Skin epidermis (tissue), 12 donors: Measurements from ENCODE around the gene LSM4.

ENCODE experiments used
- H3K27ac ChIP-seq, 21 experiments: fragments of 200-600 bp; sonication (generic) in 11 of 21; one replicate each; pipeline ENCODE4 v1.5.0; 2020; ENCODE audit warnings: mild to moderate bottlenecking in 3 of 21, inconsistent platforms in 2 of 21, moderate library complexity in 2 of 21
- H3K4me3 ChIP-seq, 7 experiments: fragments of 200-600 bp; sonication (generic) in 2 of 7; one replicate each; pipeline ENCODE4 v1.5.0; 2020; ENCODE audit warnings: inconsistent platforms in 2 of 7, mild to moderate bottlenecking in 2 of 7, moderate library complexity in 1 of 7

Gene LSM4

DNA sequence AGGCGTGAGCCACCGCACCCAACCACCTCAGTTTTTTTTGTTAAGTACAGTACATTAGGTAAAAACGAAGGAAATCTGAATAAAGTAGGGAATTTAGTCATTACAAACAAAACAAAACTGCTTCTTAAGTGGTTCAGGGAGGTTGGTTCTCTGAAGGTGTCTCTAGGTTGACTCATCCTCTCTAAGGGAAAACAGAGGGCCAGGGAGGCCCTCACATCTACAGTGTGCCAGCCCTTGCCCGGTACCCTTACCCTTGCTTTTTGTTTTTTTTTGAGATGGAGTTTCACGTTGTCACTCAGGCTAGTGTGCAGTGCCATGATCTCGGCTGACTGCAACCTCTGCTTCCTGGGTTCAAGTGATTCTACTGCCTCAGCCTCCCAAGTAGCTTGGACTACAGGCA is 24.3 kb downstream of the LSM4 start:
- no peak overlapping the region for H3K4me3 ChIP-seq
- no peak overlapping the region for H3K27ac ChIP-seq

DNA sequence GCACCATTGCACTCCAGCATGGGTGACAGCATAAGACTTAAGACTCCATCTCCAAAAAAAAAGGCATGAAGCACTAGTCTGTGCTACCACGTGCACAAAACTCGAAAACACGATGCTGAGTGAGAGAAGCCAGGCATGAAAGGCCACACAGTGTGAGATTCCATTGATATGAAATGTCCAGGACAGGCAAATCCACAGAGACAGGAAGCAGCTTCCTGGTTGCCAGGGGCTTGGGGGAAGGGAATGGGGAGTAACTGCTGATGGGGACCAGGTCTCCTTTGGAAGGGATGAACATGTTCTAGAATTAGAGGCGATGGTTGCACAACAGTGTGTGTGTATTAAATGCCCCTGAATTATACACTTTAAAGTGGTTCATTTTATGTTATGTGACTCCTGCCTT is 25.6 kb downstream of the LSM4 start:
- H3K4me3 ChIP-seq, result no peak overlapping the region
- peak overlapping the region in 3 of 21 experiments; percentile 2 to 31 (median 9) for H3K27ac ChIP-seq

DNA sequence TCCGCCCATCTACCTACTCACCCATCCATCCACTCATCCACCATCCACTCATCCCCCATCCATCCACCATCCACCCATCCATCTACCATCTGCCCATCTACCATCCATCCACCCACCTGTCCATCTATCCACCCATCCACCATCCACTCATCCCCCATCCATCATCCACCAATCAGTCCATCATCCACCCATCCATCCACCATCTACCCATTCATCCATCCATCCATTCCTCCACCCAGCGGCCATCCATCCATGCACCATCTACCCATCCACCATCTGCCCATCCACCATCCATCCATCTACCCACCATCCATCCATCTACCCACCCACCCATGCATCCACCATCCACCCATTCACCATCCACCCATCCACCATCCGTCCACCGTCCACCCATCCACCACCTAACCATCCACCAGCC is 27.8 kb downstream of the LSM4 start:
- Histone ChIP-seq H3K4me3 (no peak overlapping the region), H3K27ac (peak overlapping the region in 7 of 21 experiments; percentile 29 to 100 (median 98))

DNA sequence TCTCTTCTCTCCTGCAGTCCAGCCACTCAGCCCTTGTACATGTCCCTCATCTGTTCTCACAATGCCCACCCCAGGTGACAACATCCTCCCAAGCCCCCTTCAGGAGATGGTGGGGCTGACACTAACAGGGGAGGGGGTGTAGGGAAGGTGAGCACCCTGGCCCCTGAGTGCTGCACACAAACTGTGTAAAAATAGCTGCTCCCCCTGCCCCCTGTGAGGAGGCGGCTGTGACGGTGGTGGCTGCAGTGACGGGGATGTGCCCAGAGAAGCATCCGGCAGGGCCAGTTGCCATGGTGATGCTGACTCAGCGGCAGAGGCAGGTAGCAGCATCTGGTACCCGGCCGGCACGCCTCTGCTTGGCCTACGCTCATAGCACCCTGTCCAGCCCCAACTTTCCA is 28.4 kb downstream of the LSM4 start:
- Histone ChIP-seq H3K4me3 (no peak overlapping the region), H3K27ac (peak overlapping the region in 16 of 21 experiments; percentile 18 to 100 (median 97))

DNA sequence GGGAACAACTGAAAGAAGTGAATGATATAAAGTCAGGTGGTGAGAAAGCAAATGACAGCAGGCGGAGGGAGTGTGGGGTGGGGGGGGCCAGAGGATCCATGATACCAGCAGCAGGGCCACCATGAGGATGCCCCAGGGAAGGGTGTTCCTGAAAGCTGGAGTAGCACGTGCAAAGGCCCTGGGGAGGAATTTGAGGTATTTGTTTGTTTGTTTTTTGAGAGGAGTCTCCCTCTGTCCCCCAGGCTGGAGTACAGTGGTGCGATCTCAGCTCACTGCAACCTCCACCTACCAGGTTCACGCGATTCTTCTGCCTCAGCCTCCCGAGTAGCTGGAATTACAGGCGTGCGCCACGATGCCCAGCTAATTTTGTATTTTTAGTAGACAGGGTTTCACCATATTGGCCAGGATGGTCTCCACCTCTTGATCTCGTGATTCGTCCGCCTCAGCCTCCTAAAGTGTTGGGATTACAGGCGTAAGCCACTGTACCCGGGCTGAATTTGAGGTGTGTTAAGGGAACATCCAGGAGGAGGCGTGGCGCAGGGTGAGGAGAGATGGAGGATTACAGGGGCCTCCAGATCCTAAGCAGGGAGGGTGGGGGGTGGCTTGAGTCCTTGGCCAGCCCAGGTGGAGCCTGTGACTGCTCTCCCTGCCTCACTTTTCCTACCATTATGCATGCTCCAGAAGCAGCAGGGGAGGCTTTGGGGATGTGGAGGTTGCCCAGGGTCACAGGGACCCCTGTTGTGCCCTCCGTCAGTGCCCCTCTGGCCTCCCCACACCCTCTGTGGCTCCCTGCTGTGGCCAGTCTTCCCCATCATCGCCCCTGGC is 29.0 kb downstream of the LSM4 start:
- H3K4me3 ChIP-seq, result peak overlapping the region in 1 of 7 experiments; percentile 46
- peak overlapping the region in 20 of 21 experiments; percentile 83 to 100 (median 96) for H3K27ac ChIP-seq

DNA sequence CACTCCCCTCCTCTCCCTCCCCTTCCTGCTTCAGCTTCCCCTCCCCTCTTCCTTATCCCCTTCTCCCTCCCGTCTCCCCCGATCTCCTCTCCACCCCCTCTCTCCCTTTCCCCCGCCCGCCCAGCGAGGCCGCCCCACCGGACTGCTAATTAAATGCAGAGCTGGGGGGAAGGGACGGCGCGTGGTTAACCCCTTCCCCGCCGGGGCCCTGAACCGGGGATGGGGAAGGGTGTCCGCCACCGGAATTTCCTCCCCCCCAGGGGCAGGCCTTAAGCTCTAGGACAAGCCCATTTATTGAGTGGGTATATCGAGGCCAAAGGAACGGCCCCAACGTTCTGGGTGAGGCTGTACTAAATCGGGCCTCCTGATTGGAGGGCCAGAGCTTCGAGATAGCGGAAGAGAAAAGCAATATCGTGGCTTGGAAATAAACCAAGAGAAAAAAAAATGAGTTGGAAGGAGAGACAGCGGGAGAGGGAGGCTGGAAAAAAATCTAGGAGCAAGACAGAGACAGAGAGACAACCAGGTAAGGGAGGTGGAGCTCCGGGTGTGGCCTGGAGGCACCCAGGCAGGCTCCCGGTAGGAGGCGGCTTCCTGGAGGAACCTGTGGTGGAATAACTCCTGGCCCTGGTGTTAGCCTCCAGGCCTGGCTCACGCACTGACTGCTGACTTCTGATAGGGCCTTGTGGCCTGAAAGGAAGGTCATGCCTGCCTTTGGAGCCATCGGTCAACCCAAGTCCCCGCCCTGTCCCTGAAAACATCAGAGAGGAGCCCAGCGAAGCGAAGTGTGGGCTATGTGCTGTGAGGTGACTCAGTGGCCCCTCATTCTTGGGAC is 29.9 kb downstream of the LSM4 start:
- Histone ChIP-seq H3K4me3 (peak overlapping the region; percentile 41 to 63 (median 49)), H3K27ac (peak overlapping the region; percentile 73 to 100 (median 96))

DNA sequence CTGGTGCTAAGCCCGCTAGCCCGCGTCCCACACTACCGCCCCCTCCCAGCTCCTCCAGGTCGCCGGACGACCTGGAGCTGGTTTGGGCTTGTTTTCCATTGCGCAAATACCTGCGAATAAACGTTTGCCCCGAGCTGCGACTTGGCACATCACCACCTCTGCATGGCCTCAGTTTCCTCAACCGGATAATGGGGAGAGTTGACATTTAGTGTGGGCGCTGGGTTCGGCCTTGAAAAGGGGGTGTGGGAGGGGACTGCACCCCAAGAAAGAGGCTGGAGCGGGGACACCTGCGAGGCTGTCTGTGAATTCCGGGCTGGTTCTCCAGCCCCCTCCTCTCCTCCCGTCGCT is 30.4 kb downstream of the LSM4 start:
- H3K4me3 ChIP-seq, result peak overlapping the region; percentile 41 to 63 (median 49)
- H3K27ac ChIP-seq, result peak overlapping the region; percentile 73 to 100 (median 96)

DNA sequence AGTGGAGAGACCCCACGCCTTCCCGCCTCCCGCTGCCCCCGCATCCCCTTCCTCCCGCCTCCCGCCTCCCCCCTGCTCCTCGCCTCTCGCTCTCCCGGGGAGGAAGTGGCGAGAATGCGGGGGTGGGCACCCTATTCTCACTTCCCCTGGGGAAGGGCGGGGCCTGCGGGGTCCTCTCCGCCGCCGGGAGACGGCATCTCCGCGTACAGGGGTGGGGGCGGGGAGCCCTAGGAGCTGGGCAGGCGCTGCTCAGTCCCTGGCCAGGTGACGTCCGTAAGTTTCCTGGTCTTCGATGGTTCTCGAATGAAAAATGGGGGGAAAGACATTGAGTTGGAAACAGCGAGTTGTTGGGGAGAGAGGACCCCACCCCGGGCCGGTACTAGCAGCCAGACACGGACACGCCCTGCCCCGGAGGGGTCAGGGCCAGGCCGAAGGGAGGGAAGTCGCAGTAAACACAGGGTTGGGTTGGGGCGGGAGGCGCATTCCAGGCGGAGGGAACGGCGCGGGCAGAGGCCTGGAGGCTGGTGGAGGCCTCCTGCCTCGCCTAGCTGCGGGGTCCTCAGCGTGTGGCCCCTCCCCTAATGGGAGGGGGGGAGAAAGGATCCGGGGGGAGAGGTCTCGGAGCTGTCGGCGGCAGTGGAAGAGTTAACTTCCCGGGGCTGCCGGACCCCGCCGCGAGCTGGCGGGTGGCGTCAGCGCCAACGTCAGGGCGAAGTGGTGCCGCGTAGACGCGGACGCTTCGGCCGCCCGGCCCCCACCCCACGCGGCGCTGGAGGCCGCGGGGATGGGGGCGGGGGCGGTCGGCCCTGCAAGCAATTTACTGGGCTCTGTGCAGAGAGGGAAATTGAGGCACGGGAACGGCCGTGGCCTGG is 31.1 kb downstream of the LSM4 start:
- Histone ChIP-seq H3K27ac (peak overlapping the region; percentile 73 to 100 (median 96)), H3K4me3 (peak overlapping the region; percentile 41 to 63 (median 49))

DNA sequence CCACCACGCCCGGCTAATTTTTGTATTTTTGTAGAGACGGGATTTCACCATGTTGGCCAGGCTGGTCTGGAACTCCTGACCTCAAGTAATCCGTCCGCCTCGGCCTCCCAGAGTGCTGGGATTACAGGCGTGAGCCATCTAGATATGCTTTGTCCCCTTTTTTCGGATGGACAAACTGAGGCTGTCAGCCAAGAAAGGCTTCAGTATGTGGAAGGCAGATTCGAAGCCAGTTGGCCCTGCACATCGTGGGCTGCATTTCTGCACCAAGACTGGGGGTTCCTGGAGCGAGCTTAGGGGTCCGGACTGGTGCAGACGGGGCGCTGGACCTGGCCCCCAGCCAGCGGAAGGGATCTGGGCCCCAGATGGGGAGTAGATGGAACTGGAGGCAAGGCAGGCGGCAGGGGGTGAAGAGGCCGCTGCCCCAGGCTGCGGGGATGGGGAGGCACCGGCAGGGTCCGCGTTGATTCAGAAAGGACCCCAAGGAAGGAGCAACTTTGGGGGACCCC is 31.8 kb downstream of the LSM4 start:
- Histone ChIP-seq H3K4me3 (peak overlapping the region; percentile 41 to 63 (median 49)), H3K27ac (peak overlapping the region; percentile 73 to 100 (median 96))

DNA sequence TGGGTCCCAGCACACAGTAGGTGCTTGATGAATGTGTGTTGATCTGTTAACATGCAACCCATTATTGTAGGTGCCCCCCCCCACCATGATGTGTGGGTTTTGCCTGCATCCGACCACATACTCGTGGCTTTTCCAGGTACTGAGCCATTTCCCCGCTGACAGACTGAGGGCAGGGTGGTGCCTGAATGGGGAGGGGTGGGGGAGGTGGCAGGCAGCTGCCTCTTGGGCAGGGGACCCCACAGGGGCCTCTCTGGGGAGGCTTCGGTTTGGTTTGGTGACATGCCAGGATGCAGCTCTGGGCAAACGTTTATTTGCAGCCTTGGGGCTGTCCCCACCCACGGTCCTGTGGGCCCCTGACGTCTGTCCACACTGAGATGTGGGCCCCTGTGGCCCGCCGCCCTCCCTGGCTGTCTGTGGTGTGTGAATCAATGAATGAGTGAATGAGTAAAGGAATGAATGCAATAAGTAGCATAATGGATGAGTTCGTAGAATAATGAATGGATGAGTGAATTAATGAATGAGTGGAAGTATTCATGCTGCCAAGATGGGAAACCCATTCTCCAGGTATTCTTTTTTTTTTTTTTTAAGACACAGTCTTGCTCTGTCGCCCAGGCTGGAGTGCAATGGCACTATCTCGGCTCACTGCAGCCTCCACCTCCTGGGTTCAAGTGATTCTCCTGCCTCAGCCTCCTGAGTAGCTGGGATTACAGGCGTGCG is 32.4 kb downstream of the LSM4 start:
- Histone ChIP-seq H3K27ac (peak overlapping the region in 20 of 21 experiments; percentile 37 to 100 (median 96)), H3K4me3 (peak overlapping the region in 1 of 7 experiments; percentile 63)

DNA sequence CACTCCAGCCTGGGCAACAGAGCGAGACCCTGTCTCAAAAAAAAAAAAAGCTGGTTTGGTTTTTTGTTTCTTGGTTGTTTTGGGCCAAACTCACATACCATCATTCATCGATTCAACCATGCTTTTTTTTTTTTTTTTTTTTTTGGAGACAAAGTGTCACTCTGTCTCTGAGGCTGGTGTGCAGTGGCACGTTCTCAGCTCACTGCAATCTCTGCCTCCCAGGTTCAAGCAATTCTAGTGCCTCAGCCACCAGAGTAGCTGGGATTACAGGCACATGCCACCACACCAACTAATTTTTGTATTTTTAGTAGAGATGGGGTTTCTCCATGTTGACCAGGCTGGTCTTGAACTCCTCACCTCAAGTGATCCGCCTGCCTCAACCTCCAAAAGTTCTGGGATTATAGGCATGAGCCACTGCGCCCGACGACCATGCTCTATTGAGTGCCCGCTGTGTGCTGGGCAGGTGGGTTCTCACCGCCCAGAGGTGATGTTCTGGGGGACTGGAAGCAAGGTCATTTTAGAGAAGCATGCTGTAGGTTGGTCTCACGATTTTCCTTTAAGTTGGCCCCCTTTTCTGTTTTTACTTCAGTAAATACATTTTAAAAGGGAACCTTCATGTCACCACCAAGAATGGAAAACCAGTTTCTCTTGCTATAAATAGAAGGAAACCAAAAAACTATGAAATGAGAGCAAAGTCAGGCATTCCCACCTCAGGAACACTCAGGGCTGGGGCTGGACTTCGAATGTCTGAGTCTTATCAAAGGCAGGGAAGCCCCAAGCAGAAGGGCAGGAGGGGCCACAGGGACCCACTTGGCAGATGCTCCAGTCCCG is 33.2 kb downstream of the LSM4 start:
- Histone ChIP-seq H3K27ac (peak overlapping the region in 17 of 21 experiments; percentile 14 to 100 (median 96)), H3K4me3 (no peak overlapping the region)

DNA sequence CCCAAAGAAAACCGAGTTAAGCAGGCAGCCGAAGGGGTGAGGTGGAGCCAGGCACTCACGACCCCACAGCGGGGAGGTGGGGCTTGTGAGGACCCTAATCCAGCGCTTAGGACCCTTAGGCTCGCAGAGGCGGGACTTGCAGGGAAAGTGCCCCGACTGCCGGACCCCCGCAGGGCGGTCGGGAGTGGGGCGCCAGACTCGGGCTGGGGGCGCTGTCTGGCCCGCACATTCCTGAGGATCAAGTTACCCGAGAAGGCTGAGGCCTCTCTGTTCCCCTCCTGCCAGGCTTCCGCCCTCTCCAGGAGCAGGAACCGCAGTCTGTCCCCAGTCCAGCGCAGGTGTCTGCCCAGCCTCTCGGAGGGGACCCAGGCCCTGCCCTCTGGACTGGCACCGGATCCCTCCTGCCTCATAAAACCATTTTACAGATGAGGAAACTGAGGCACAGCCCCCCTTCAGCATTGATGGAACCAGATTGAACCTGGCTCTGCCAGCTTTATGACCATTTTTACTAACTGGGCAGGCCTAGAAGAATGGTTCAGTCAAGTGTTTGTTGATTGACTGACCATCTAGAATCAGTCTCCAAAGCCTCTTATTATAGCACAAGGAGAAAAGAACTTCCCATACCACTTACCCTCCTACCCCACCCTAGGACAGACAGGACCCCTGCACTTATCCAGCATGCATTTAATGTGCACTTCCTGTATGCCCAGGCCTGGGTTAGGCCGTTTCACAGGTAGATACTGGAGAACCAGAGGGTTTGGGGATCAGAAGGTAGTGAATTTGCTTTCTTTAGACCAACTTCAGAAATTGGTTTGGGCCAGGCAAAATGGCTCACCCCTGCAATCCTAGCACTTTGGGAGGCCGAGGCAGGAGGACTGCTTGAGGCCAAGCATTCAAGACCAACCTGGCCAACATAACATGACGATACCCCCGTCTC is 34.8 kb downstream of the LSM4 start:
- H3K4me3 ChIP-seq, result no peak overlapping the region
- H3K27ac ChIP-seq, result peak overlapping the region in 9 of 21 experiments; percentile 3 to 87 (median 50)

DNA sequence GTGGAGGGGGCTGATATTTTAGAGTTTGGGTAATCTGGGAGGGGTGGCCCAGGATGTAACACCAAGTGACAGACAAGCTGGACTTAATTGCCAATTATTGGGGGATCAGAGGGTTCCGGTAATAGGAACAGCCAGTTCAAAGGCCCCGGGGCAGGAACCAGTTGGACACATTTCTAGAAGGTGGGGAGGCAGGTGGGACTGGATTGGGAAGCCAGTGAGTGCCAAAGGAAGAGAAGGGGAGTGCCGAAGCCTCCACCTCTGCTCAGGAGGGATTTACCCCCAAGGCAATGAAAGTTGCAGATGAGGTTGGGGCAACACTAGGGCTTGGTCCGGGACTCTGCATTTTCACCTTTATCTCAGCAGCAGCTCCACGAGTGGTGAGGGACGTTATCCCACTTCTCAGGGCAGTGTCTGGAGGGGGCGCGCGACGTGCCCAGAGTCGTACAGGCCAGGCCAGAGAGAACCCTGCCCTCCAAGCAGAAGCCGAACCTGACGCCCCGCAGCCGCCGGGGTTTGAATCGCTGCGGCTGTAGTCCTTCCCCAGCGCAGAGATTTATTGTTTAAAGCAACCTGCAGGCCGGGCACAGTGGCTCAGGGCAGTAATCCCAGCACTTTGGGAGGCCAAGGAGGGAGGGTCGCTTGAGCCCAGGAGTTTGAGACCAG is 35.8 kb downstream of the LSM4 start:
- no peak overlapping the region for H3K4me3 ChIP-seq
- H3K27ac ChIP-seq, result peak overlapping the region in 10 of 21 experiments; percentile 5 to 87 (median 38)

DNA sequence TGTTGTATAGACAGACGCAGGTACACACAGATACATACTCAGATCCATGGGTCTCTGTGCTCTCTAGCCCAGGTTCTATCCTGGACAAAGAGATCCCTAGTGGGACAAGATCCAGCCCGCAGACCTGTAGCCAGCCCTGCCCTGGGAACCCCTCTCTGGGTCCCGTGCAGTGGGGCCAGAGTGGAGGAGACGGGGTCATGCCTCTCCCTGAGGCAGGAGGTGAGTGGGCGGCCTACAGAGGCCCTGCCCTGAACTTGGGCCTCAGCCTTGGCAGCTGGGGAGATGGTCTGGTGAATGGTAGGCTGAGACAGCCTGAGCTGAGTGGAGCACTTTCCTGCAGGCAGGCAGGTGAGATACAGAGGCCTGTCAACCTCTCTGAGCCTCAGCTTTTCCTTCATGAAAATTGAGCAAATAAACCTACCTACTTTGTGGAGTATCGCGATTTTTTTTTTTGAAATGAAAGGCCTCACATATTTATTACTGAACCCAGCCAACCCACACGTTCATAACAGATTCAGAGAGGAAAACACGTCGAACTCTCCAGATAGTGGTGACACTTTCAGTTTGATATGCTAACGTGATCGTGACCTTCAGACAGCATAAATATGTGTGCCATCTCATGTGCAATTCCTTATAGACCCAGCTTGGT is 38.0 kb downstream of the LSM4 start:
- Histone ChIP-seq H3K27ac (peak overlapping the region in 20 of 21 experiments; percentile 3 to 97 (median 66)), H3K4me3 (no peak overlapping the region)

DNA sequence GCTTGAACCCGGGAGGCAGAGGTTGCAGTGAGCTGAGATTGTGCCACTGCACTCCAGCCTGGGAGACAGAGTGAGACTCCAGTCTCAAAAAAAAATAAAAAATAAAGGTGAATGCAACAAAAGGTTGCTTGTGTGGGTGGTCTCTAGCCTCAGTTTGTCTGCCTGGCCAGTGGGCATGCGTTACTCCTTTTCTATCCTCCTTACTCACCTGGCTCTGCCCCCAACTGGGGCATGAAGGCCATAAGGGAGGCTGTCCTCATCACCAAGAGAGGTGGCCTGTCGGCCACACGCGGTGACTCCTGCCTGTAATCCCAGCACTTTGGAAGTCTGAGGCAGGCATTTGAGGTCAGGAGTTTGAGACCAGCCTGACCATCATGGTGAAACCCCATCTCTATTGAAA is 39.5 kb downstream of the LSM4 start:
- peak overlapping the region in 13 of 21 experiments; percentile 90 to 100 (median 98) for H3K27ac ChIP-seq
- no peak overlapping the region for H3K4me3 ChIP-seq

DNA sequence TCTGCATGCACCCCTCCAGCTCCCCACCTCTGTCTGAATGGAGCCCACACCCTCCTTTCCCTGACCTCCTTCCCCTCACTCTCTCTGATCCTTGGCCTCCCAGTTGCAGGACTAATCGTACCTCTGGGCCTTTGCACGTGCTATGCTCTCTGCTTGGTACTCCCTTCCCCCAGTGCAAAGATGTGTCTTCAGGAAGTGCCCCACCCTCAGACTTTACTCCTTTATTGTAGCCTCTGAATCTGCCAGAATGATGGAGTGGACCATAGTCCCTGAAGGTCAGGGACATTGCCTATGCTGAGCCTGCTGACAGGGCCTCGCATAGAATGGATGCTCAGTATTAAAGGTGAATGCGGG is 40.1 kb downstream of the LSM4 start:
- Histone ChIP-seq H3K4me3 (peak overlapping the region in 2 of 7 experiments; percentile 25 to 95), H3K27ac (peak overlapping the region; percentile 87 to 100 (median 98))
